H1 (cell line): Measurements from ENCODE around the gene KIN. TPM values are rescaled to one million over a fixed set of nuclear protein-coding genes. Genes with fewer than 3 reads are reported as not detected.

Source experiments
- CTCF ChIA-PET: fragments of 300-600 bp; sonication (Branson Sonifier 250); formaldehyde crosslinking; loops from one replicate; lab custom pipeline; 2021; ENCODE audit not compliant: partially characterized antibody; lab: Charles Lee
- POLR2A ChIA-PET: fragments of 300-600 bp; sonication (Branson Sonifier 250); formaldehyde crosslinking; loops from one replicate; lab custom pipeline; 2021; ENCODE audit warnings: inconsistent platforms; ENCODE audit not compliant: partially characterized antibody; lab: Charles Lee
- DNase-seq, 2 experiments: peaks; one replicate each; pipeline versions ENCODE4 v3.0.0 to v3.0.0-alpha.2; 2010 to 2022; ENCODE audit warnings: low spot score in 2 of 2, low read depth in 1 of 2, mixed read lengths in 1 of 2
- FAIRE-seq: peaks from 2 replicates; lab custom pipeline; 2011; peaks lifted over from hg19 to GRCh38; lab: Jason Lieb, UNC
- H2AFZ ChIP-seq: 2 replicates; pipeline ENCODE4 v1.8.1; 2012; ENCODE audit warnings: low read length, inconsistent platforms
- H2AK5ac ChIP-seq: 2 replicates; pipeline ENCODE4 v1.6.1; 2013; ENCODE audit warnings: low read depth, low read length
- H2BK120ac ChIP-seq: replicated peaks from 2 replicates; pipeline ENCODE3; 2013; ENCODE audit warnings: low read depth, low read length, inconsistent platforms
- H2BK12ac ChIP-seq: 2 replicates; pipeline ENCODE4 v1.6.1; 2013; ENCODE audit warnings: low read depth, low read length
- H2BK15ac ChIP-seq: 2 replicates; pipeline ENCODE4 v1.6.1; 2013; ENCODE audit warnings: low read length
- H2BK20ac ChIP-seq: 2 replicates; pipeline ENCODE4 v1.6.1; 2013; ENCODE audit warnings: low read length
- H2BK5ac ChIP-seq: 2 replicates; pipeline ENCODE4 v1.6.1; 2013; ENCODE audit warnings: low read depth, low read length
- H3K14ac ChIP-seq: 2 replicates; pipeline ENCODE4 v1.6.1; 2013; ENCODE audit warnings: inconsistent platforms; ENCODE audit not compliant: insufficient read length
- H3K18ac ChIP-seq: 2 replicates; pipeline ENCODE4 v1.6.1; 2013; ENCODE audit warnings: low read length; ENCODE audit errors: extremely low read depth
- H3K23ac ChIP-seq: 2 replicates; pipeline ENCODE4 v1.6.1; 2013; ENCODE audit warnings: inconsistent platforms; ENCODE audit not compliant: insufficient read length
- H3K23me2 ChIP-seq: 2 replicates; pipeline ENCODE4 v1.6.1; 2013; ENCODE audit warnings: low read depth, low read length
- H3K27ac ChIP-seq: 2 replicates; pipeline ENCODE4 v1.6.1; 2011; ENCODE audit warnings: low read depth, low read length, inconsistent platforms
- H3K27me3 ChIP-seq, 4 experiments: replicated peaks in 1 of 4; 1 replicate in 1 of 4; 2 replicates in 3 of 4; pipeline versions ENCODE4 v1.6.1 to v1.8.1; 2011 to 2013; ENCODE audit warnings: low read length in 3 of 4, mild to moderate bottlenecking in 3 of 4, inconsistent platforms in 2 of 4, mixed read lengths in 2 of 4, moderate library complexity in 1 of 4; ENCODE audit not compliant: control insufficient read depth in 3 of 4, insufficient read depth in 3 of 4; ENCODE audit errors: extremely low read depth in 1 of 4
- H3K36me3 ChIP-seq, 4 experiments: 2 replicates each; pipeline versions ENCODE4 v1.6.1 to v1.8.1; 2011 to 2013; ENCODE audit warnings: mild to moderate bottlenecking in 4 of 4, low read length in 3 of 4, moderate library complexity in 2 of 4, control low read depth in 1 of 4, inconsistent platforms in 1 of 4; ENCODE audit not compliant: insufficient read depth in 4 of 4, control insufficient read depth in 2 of 4
- H3K4ac ChIP-seq: replicated peaks from 2 replicates; pipeline ENCODE3; 2013; ENCODE audit warnings: low read length, low read depth, mixed read lengths, inconsistent platforms; ENCODE audit not compliant: insufficient read length
- H3K4me1 ChIP-seq, 4 experiments: replicated peaks in 1 of 4; 1 replicate in 1 of 4; 2 replicates in 3 of 4; pipeline versions ENCODE4 v1.6.1 to v1.8.1; 2011 to 2013; ENCODE audit warnings: low read length in 3 of 4, inconsistent platforms in 2 of 4, mixed read lengths in 1 of 4; ENCODE audit not compliant: insufficient read depth in 4 of 4, control insufficient read depth in 3 of 4
- H3K4me2 ChIP-seq, 2 experiments: 2 replicates each; pipeline versions ENCODE4 v1.6.1 to v1.8.1; 2011 to 2013; ENCODE audit warnings: low read depth in 2 of 2, low read length in 2 of 2, control low read depth in 1 of 2, inconsistent platforms in 1 of 2, mild to moderate bottlenecking in 1 of 2; ENCODE audit not compliant: insufficient read depth in 1 of 2
- H3K4me3 ChIP-seq, 4 experiments: fragments of 200-600, 300-600 bp in 1 of 4; sonication (generic), shearing (Covaris generic), sonication (Bioruptor Twin) in 1 of 4; 2 replicates each; pipeline versions ENCODE4 v1.5.1 to v1.8.1; 2011 to 2016; ENCODE audit warnings: low read length in 4 of 4, low read depth in 3 of 4, control low read depth in 2 of 4, inconsistent platforms in 2 of 4, mild to moderate bottlenecking in 2 of 4, mixed read lengths in 1 of 4, moderate library complexity in 1 of 4; ENCODE audit not compliant: insufficient read depth in 2 of 4; ENCODE audit errors: extremely low read depth in 1 of 4
- H3K56ac ChIP-seq: replicated peaks from 2 replicates; pipeline ENCODE3; 2013; ENCODE audit warnings: low read depth, mild to moderate bottlenecking, mixed read lengths, low read length, inconsistent platforms; ENCODE audit not compliant: insufficient read length
- H3K79me1 ChIP-seq: 2 replicates; pipeline ENCODE4 v1.6.1; 2013; ENCODE audit warnings: low read depth, low read length, control low read depth
- H3K79me2 ChIP-seq, 2 experiments: 2 replicates each; pipeline versions ENCODE4 v1.6.1 to v1.8.1; 2012 to 2013; ENCODE audit warnings: low read length in 2 of 2, mild to moderate bottlenecking in 2 of 2, inconsistent platforms in 1 of 2; ENCODE audit not compliant: insufficient read depth in 2 of 2, control insufficient read depth in 1 of 2
- H3K9ac ChIP-seq, 4 experiments: replicated peaks in 1 of 4; 1 replicate in 1 of 4; 2 replicates in 3 of 4; pipeline versions ENCODE4 v1.6.1 to v1.8.1; 2011 to 2013; ENCODE audit warnings: low read depth in 3 of 4, low read length in 3 of 4, control low read depth in 2 of 4, mild to moderate bottlenecking in 2 of 4, moderate library complexity in 2 of 4, inconsistent platforms in 1 of 4; ENCODE audit errors: extremely low read depth in 1 of 4
- H3K9me3 ChIP-seq, 2 experiments: 2 replicates each; pipeline versions ENCODE4 v1.6.1 to v1.8.1; 2012 to 2013; ENCODE audit warnings: mild to moderate bottlenecking in 2 of 2, moderate library complexity in 2 of 2, control low read depth in 1 of 2, inconsistent platforms in 1 of 2, low read depth in 1 of 2, low read length in 1 of 2, mixed read lengths in 1 of 2; ENCODE audit not compliant: insufficient read depth in 2 of 2
- H4K20me1 ChIP-seq, 2 experiments: replicated peaks in 1 of 2; 2 replicates each; pipeline versions ENCODE3 to v1.8.1; 2011 to 2013; ENCODE audit warnings: inconsistent platforms in 2 of 2, low read length in 2 of 2, mild to moderate bottlenecking in 1 of 2; ENCODE audit not compliant: insufficient read depth in 2 of 2, control insufficient read depth in 1 of 2
- H4K5ac ChIP-seq: 2 replicates; pipeline ENCODE4 v1.6.1; 2013; ENCODE audit warnings: low read length, low read depth, mixed read lengths, inconsistent platforms; ENCODE audit not compliant: insufficient read length
- H4K8ac ChIP-seq: 2 replicates; pipeline ENCODE4 v1.8.0; 2013; ENCODE audit warnings: mild to moderate bottlenecking, moderate library complexity, low read length, inconsistent platforms; ENCODE audit not compliant: insufficient read depth; ENCODE audit errors: extremely low read depth
- H4K91ac ChIP-seq: replicated peaks from 2 replicates; pipeline ENCODE3; 2013; ENCODE audit warnings: low read length, mixed read lengths, inconsistent platforms; ENCODE audit not compliant: insufficient read length
- E2F6 ChIP-seq: IDR thresholded peaks from 2 replicates; pipeline ENCODE4 v1.6.1; 2012; ENCODE audit warnings: inconsistent platforms
- JUN ChIP-seq: IDR thresholded peaks from 2 replicates; pipeline ENCODE4 v1.6.1; 2011; ENCODE audit warnings: low read depth, mild to moderate bottlenecking, improper control_type of control experiment, low read length
- NRF1 ChIP-seq: IDR thresholded peaks from 2 replicates; pipeline ENCODE4 v1.6.1; 2011; ENCODE audit warnings: mild to moderate bottlenecking, low read depth, low read length, improper control_type of control experiment
- SAP30 ChIP-seq: fragments of 300-600 bp; sonication (generic); IDR thresholded peaks from 2 replicates; pipeline ENCODE4 v1.7.1; 2012; ENCODE audit warnings: low read length, moderate library complexity, mild to moderate bottlenecking, inconsistent platforms; ENCODE audit not compliant: insufficient read depth, insufficient replicate concordance
- WGBS, 2 experiments: shearing (Covaris generic) in 1 of 2; methylation state at CpG; one replicate each; pipeline versions ENCODE4 v1.1.6 to v1.1.7; 2013 to 2015; ENCODE audit warnings: low lambda C conversion rate in 2 of 2, mixed read lengths in 2 of 2, inconsistent platforms in 1 of 2, low coverage in 1 of 2, missing lambda C conversion rate in 1 of 2; ENCODE audit not compliant: insufficient replicate concordance in 2 of 2, insufficient coverage in 1 of 2, insufficient read length in 1 of 2; ENCODE audit errors: extremely low coverage in 1 of 2, missing lambda C conversion rate in 1 of 2; 5-methylcytosine and 5-hydroxymethylcytosine counted together
- polyA plus RNA-seq, 7 experiments: library from polyadenylated mRNA; depleted of rRNA in 3 of 7; stranded (reverse) in 5 of 7; unstranded in 2 of 7; fragments of >200 nt in 5 of 7; fragments of 200-250 nt in 2 of 7; gene quantifications; 1 replicate in 5 of 7; 2 replicates in 1 of 7; 4 replicates in 1 of 7; pipeline versions ENCODE4 v1.2.1 to v1.2.3, GENCODE V29; 2011 to 2013; ENCODE audit warnings: missing spikeins in 2 of 7, mixed read lengths in 2 of 7
- total RNA-seq: library from RNA; stranded (reverse); fragmentation: NEBNext Ultra II Directional; extraction: Animal tissue kit (Norgen Biotek cat#: 25700); gene quantifications from 2 replicates; pipeline ENCODE4 v1.2.1, GENCODE V29; 2021

The KIN gene
- total and polyA plus RNA-seq, 2 of the 8 experiments (the other 6 are each of a cell fraction or from before 2014, with no cell fraction given) = 3.7 to 16.5 TPM

- H3K4me3 ChIP-seq = no peak overlapping the region
- H3K18ac ChIP-seq = no peak overlapping the region
- no peaks in the 10 kb centered on the region for H3K36me3 ChIP-seq
- no peak overlapping the region for H2AK5ac ChIP-seq
- H3K79me1 ChIP-seq = no peaks in the 10 kb centered on the region
- H3K4me1 ChIP-seq = no peaks in the 10 kb centered on the region
- WGBS, 2 experiments = 80% methylated on average over 2 of the region's 3 CpGs; no CpG with 5 or more reads in 1 of the 2 experiments
- no peak overlapping the region for H2BK20ac ChIP-seq
- no peak overlapping the region for H3K9ac ChIP-seq
- H4K20me1 ChIP-seq = no peaks in the 10 kb centered on the region
- no peak overlapping the region for H3K14ac ChIP-seq
- no peaks in the 10 kb centered on the region for H3K9me3 ChIP-seq
- H2BK12ac ChIP-seq = no peak overlapping the region
- no peak overlapping the region for H2AFZ ChIP-seq
- no peak overlapping the region for H2BK5ac ChIP-seq
- no peak overlapping the region for H2BK120ac ChIP-seq
- H4K5ac ChIP-seq = no peak overlapping the region
- ChIA-PET POLR2A (no interaction called here), CTCF (no interaction called here)
- H3K56ac ChIP-seq = no peak overlapping the region
- H3K79me2 ChIP-seq = no peaks in the 10 kb centered on the region
- H3K23ac ChIP-seq = no peak overlapping the region
- no peaks in the 10 kb centered on the region for H3K23me2 ChIP-seq
- no peak overlapping the region for H4K91ac ChIP-seq
- no peak for FAIRE-seq
- H4K8ac ChIP-seq = no peak overlapping the region
- no peak overlapping the region for H3K4ac ChIP-seq
- no peak for DNase-seq
- no peaks in the 10 kb centered on the region for H3K27me3 ChIP-seq
- TF ChIP-seq SAP30 (no peak), NRF1 (no peak), E2F6 (no peak), JUN (no peak)
- H3K4me2 ChIP-seq = no peak overlapping the region
- H3K27ac ChIP-seq = no peak overlapping the region
- no peak overlapping the region for H2BK15ac ChIP-seq
Observed at GRCh38 chr10:7705341-7705740, 82.5 kb downstream of the KIN start.
